SK-N-MC (cell line): ENCODE measurements around the gene VPS39.

ENCODE experiments used
- DNase-seq: peaks from one replicate; pipeline ENCODE4 v3.0.0-alpha.2; 2011; ENCODE audit warnings: low read depth, low spot score
- H3K27ac ChIP-seq: fragments of 200-600 bp; sonication (generic); 2 replicates; pipeline ENCODE4 v1.5.1; 2016; ENCODE audit warnings: mixed run types
- H3K36me3 ChIP-seq: fragments of 200-600 bp; sonication (generic); 2 replicates; pipeline ENCODE4 v1.6.1; 2017; ENCODE audit warnings: antibody characterized with exemption, low read length, mixed read lengths; ENCODE audit not compliant: insufficient read depth
- H3K4me3 ChIP-seq: fragments of 200-600 bp; sonication (generic); 2 replicates; pipeline ENCODE4 v1.5.1; 2016
- H3K9ac ChIP-seq: fragments of 200-600 bp; sonication (generic); 2 replicates; pipeline ENCODE4 v1.8.0; 2017; ENCODE audit warnings: mixed run types, mixed read lengths; ENCODE audit not compliant: insufficient read length
- H3K9me3 ChIP-seq: fragments of 200-600 bp; sonication (generic); 2 replicates; pipeline ENCODE4 v1.6.1; 2017; ENCODE audit warnings: low read depth, mild to moderate bottlenecking, antibody characterized with exemption, low read length, moderate library complexity, mixed read lengths
- EZH2 ChIP-seq: fragments of 200-600 bp; sonication (generic); IDR thresholded peaks from one replicate; pipeline ENCODE4 v1.6.1; 2017; ENCODE audit warnings: antibody characterized with exemption
- FOXP2 ChIP-seq: optimal IDR thresholded peaks from 2 replicates; pipeline ENCODE3; 2011; ENCODE audit warnings: mild to moderate bottlenecking, moderate library complexity; ENCODE audit not compliant: insufficient read depth; ENCODE audit errors: extremely low read length, control extremely low read depth
- POLR2AphosphoS5 ChIP-seq: IDR thresholded peaks from 2 replicates; pipeline ENCODE4 v1.6.1; 2012; ENCODE audit warnings: mild to moderate bottlenecking, low read depth, low read length, borderline replicate concordance

Gene VPS39

DNA sequence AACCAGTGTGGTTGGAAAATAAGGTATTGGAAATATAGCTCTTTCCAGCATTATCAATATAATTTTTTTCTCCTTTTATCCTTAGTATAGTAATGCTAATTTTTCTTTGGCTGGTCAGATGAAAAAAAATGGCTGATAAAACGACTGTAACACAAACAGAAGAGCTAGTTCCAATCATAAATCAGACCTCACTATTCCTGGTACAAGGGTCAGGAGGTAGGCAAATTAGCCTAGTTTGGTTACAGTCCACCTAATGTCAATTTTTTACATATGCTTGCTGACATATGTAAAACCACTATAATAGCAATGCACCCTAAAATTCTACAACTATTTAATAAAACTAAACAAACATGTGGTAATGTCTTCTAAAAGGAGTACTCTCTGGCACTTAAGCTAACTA, 19.9 kb upstream of the VPS39 start:
- Histone ChIP-seq H3K4me3 (no peak overlapping the region), H3K9me3 (no peaks in the 10 kb centered on the region), H3K36me3 (peaks cover 54% of the 10 kb centered on the region), H3K9ac (no peak overlapping the region), H3K27ac (no peak overlapping the region)
- no peak for DNase-seq
- no peak for TF ChIP-seq EZH2
- no peak for TF ChIP-seq POLR2AphosphoS5
- no peak for TF ChIP-seq FOXP2

- no peak for TF ChIP-seq POLR2AphosphoS5
- TF ChIP-seq EZH2, result no peak
- TF ChIP-seq FOXP2, result no peak
- Histone ChIP-seq H3K9me3 (no peaks in the 10 kb centered on the region), H3K4me3 (no peak overlapping the region), H3K27ac (no peak overlapping the region), H3K36me3 (peaks cover 53% of the 10 kb centered on the region), H3K9ac (no peak overlapping the region)
- no peak for DNase-seq
These were observed 18.5 kb upstream of the VPS39 start for GRCh38 chr15:42226648-42227047.

DNA sequence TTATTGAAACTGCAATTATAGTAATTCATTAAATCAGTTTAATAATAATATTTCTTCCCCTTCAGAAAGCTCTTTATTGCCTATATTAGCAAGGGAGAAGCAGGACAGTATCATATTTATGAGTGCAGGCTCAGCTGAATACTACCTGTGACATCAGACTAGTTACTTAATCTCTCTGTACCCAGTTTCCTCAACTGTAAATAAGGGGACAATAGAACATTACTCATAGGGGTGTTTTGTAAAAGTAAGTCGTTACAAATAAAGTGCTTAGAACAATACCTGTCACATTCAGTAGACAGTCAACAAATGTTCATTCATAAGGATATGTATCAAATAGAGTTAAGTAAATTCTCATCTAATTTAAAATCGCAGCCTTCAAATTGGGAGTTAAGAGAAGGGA, 12.1 kb upstream of the VPS39 start:
- Histone ChIP-seq H3K36me3 (peaks cover 56% of the 10 kb centered on the region), H3K9ac (no peak overlapping the region), H3K27ac (no peak overlapping the region), H3K4me3 (no peak overlapping the region), H3K9me3 (no peaks in the 10 kb centered on the region)
- no peak for DNase-seq
- TF ChIP-seq POLR2AphosphoS5, result no peak

DNA sequence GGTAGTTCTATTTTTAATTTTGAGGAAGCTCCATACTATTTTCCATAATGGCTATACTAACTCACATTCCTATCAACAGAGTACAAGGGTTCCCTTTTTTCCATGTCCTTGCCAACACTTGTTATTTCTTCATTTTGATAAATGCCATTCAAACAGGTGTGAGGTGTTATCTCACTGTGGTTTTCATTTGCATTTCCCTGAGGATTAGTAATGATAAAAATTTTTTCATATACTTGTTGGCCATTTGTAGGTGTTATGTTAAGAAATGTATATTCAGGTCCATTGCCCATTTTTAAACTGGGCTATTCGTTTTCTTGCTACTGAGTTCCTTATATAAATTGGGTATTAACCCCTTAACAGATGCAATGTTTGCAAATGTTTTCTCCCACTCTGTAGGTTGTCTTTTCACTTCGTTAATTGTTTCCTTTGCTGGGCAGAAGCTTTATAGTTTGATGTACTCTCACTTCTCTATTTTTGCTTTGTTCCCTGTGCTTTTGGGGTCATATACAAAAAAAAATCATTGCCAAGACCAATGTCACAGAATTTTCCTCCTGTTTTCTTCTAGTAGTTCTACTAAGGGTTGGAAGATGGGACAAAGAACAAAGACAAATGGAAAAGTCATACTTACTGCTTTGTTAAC, 11.0 kb upstream of the VPS39 start:
- H3K9me3 ChIP-seq, result no peaks in the 10 kb centered on the region

GRCh38 chr15:42217568-42217967, 9.5 kb upstream of the VPS39 start:
- Histone ChIP-seq H3K9ac (no peak overlapping the region), H3K4me3 (no peak overlapping the region), H3K9me3 (no peaks in the 10 kb centered on the region), H3K36me3 (peaks cover 51% of the 10 kb centered on the region), H3K27ac (no peak overlapping the region)
- no peak for DNase-seq
- TF ChIP-seq FOXP2, result no peak
- TF ChIP-seq POLR2AphosphoS5, result no peak

More for the DNA sequence above, 11.0 kb upstream of the VPS39 start:
- TF ChIP-seq POLR2AphosphoS5 (no peak), FOXP2 (no peak), EZH2 (no peak)
- H3K36me3 ChIP-seq, result peaks cover 51% of the 10 kb centered on the region
- no peak overlapping the region for H3K27ac ChIP-seq
- H3K9ac ChIP-seq, result no peak overlapping the region
- no peak for DNase-seq
- H3K4me3 ChIP-seq, result no peak overlapping the region

DNA sequence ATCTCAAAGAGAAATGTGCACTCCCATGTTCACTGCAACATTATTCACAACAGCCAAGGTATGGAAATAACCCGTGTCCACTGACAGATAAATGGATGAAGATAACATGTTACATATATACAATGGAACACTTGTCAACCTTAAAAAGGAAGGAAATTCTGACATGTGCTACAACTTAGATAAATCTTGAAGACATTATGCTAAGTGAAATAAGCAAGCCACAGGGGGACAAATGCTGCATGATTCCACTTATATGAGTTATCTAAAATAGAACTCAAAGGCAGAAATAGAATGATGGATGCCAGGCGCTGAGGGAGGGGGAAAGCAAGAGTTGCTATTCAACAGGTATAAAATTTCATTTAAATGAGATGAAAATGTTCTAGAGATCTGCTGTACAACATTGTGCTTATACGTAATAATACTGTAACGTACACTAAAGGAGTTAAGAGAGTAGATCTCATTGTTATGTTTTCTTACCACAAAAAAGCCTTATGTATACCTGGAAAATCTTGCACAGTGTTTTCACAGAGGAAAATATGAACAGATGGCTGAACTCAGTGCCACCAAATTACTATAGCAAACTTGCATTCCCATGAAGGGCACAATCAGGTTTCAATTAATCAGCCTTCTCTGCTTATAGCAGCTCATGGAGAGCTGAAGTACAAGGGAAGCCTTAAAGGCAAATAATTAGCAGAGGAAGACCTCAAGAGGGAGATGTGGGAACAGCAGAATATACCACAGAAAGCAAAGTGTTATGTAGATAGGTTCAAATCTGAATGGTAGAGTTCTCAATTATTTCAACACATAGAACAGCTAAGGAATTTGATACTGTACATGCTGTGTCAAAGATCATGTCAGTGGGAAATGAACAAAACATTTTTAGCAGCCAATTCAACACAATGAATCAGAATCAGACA, 8.1 kb upstream of the VPS39 start:
- DNase-seq, result no peak
- TF ChIP-seq FOXP2 (no peak), POLR2AphosphoS5 (no peak), EZH2 (no peak)
- H3K36me3 ChIP-seq, result peaks cover 63% of the 10 kb centered on the region

GRCh38 chr15:42214600-42214999, 6.5 kb upstream of the VPS39 start:
- Histone ChIP-seq H3K27ac (no peak overlapping the region), H3K36me3 (peaks cover 65% of the 10 kb centered on the region), H3K4me3 (no peak overlapping the region), H3K9me3 (no peaks in the 10 kb centered on the region), H3K9ac (no peak overlapping the region)
- TF ChIP-seq POLR2AphosphoS5 (no peak), EZH2 (no peak), FOXP2 (no peak)
- DNase-seq, result no peak

More for the DNA sequence above, 8.1 kb upstream of the VPS39 start:
- Histone ChIP-seq H3K27ac (0 out of 2 replicates have a peak overlapping the region, but pooled peaks have one; percentile 11), H3K9me3 (no peaks in the 10 kb centered on the region), H3K9ac (no peak overlapping the region), H3K4me3 (no peak overlapping the region)

DNA sequence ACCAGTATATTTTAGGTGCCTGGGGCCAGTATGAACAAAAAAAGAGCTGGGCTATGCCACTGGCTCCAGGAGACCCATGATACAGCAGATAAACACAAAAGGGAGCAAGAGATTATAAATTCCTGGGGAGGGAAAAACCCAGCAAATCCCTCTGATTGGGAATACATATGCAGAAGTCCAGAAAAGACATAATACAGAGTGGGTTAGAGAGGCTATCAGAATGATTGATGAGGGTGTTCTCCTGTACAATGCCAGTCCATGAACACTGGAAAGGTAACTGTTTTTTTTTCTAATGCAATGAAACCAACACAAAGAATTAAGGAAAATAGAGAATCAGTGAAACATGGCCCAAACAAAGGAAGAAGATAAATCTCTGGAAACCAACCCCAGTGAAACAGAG, 5.4 kb upstream of the VPS39 start:
- H3K36me3 ChIP-seq, result peaks cover 65% of the 10 kb centered on the region
- TF ChIP-seq EZH2 (no peak), POLR2AphosphoS5 (no peak), FOXP2 (no peak)

GRCh38 chr15:42210696-42211095, 2.6 kb upstream of the VPS39 start:
- peaks cover 49% of the 10 kb centered on the region for H3K36me3 ChIP-seq
- H3K9me3 ChIP-seq, result no peaks in the 10 kb centered on the region
- H3K9ac ChIP-seq, result no peak overlapping the region
- H3K27ac ChIP-seq, result no peak overlapping the region
- no peak for DNase-seq
- no peak overlapping the region for H3K4me3 ChIP-seq
- TF ChIP-seq POLR2AphosphoS5 (no peak), EZH2 (no peak), FOXP2 (no peak)

More for the DNA sequence above, 5.4 kb upstream of the VPS39 start:
- Histone ChIP-seq H3K9me3 (no peaks in the 10 kb centered on the region), H3K9ac (no peak overlapping the region), H3K4me3 (no peak overlapping the region), H3K27ac (no peak overlapping the region)
- no peak for DNase-seq
